Measurements from ENCODE around the gene TBL2. TPM values are rescaled to one million over a fixed set of nuclear protein-coding genes. Genes with fewer than 3 reads are reported as not detected.

The TBL2 gene
- total and polyA plus RNA-seq, 10 of the 15 experiments (the other 5 are each of a cell fraction or from before 2014, with no cell fraction given) = 1.1 to 49.7 (median 26.7) TPM

Other genes starting within 250 kb of the TBL2 start
Only the 7 nearest of the 10 such genes appear.
- gene BAZ1B, start 56.3 kb downstream of the TBL2 start, total RNA-seq (2014; rRNA removed) = 50.3 and 50.4 TPM in 2 replicates
- 77.0 and 77.4 TPM in 2 replicates for gene BAZ1B, start 56.3 kb downstream of the TBL2 start, total RNA-seq (2014; rRNA removed; fragmentation: Illumina TruSeq; extraction: Trizol)
- gene BAZ1B, start 56.3 kb downstream of the TBL2 start, total RNA-seq (2021) = 64.5 and 68.2 TPM in 2 replicates
- 33.8 and 39.6 TPM in 2 replicates for gene BAZ1B, start 56.3 kb downstream of the TBL2 start, polyA plus RNA-seq (2011; rRNA removed)
- 73.8 and 82.0 TPM in 2 replicates for gene BAZ1B, start 56.3 kb downstream of the TBL2 start, polyA plus RNA-seq (2014; fragmentation: Illumina TruSeq; extraction: Trizol)
- 10 to 100 TPM; 14.0 to 20.3 TPM for gene BAZ1B, start 56.3 kb downstream of the TBL2 start, polyA plus RNA-seq (2014; fragmentation: Nextera tagmentation; extraction: Ambion mirVana)
- gene BAZ1B, start 56.3 kb downstream of the TBL2 start, polyA plus RNA-seq (2014; rRNA removed) = 38.6 and 39.1 TPM in 2 replicates
- 10 to 100 TPM; 19.4 to 31.9 TPM for gene BAZ1B, start 56.3 kb downstream of the TBL2 start, polyA plus RNA-seq (2016; fragmentation: Nextera tagmentation; extraction: Ambion mirVana)
- gene BCL7B, start 20.9 kb downstream of the TBL2 start, total RNA-seq (2014; rRNA removed) = 20.7 and 24.2 TPM in 2 replicates
- gene BCL7B, start 20.9 kb downstream of the TBL2 start, total RNA-seq (2014; rRNA removed; fragmentation: Illumina TruSeq; extraction: Trizol) = 22.7 and 23.0 TPM in 2 replicates
- 49.4 and 60.9 TPM in 2 replicates for gene BCL7B, start 20.9 kb downstream of the TBL2 start, total RNA-seq (2021)
- 39.3 and 54.1 TPM in 2 replicates for gene BCL7B, start 20.9 kb downstream of the TBL2 start, polyA plus RNA-seq (2011; rRNA removed)
- gene BCL7B, start 20.9 kb downstream of the TBL2 start, polyA plus RNA-seq (2014; fragmentation: Illumina TruSeq; extraction: Trizol) = 31.6 and 46.3 TPM in 2 replicates
- gene BCL7B, start 20.9 kb downstream of the TBL2 start, polyA plus RNA-seq (2014; fragmentation: Nextera tagmentation; extraction: Ambion mirVana) = 10 to 100 TPM; 10.9 to 21.2 TPM
- 61.3 and 66.0 TPM in 2 replicates for gene BCL7B, start 20.9 kb downstream of the TBL2 start, polyA plus RNA-seq (2014; rRNA removed)
- gene BCL7B, start 20.9 kb downstream of the TBL2 start, polyA plus RNA-seq (2016; fragmentation: Nextera tagmentation; extraction: Ambion mirVana) = 10 to 100 TPM; 61.7 to 61.8 TPM
- gene MLXIPL, start 45.9 kb upstream of the TBL2 start, total RNA-seq (2014; rRNA removed) = not detected in 2 replicates
- gene MLXIPL, start 45.9 kb upstream of the TBL2 start, total RNA-seq (2014; rRNA removed; fragmentation: Illumina TruSeq; extraction: Trizol) = not detected in 2 replicates
- gene MLXIPL, start 45.9 kb upstream of the TBL2 start, total RNA-seq (2021) = 0.21 and 0.69 TPM in 2 replicates
- not detected in 2 replicates for gene MLXIPL, start 45.9 kb upstream of the TBL2 start, polyA plus RNA-seq (2011; rRNA removed)
- gene MLXIPL, start 45.9 kb upstream of the TBL2 start, polyA plus RNA-seq (2014; fragmentation: Illumina TruSeq; extraction: Trizol) = not detected in 2 replicates
- gene MLXIPL, start 45.9 kb upstream of the TBL2 start, polyA plus RNA-seq (2014; fragmentation: Nextera tagmentation; extraction: Ambion mirVana) = not detected
- gene MLXIPL, start 45.9 kb upstream of the TBL2 start, polyA plus RNA-seq (2014; rRNA removed) = not detected in 2 replicates
- gene MLXIPL, start 45.9 kb upstream of the TBL2 start, polyA plus RNA-seq (2016; fragmentation: Nextera tagmentation; extraction: Ambion mirVana) = not detected
- 0.11 and 0.27 TPM in 2 replicates for gene VPS37D, start 89.3 kb upstream of the TBL2 start, total RNA-seq (2014; rRNA removed)
- not detected in 2 replicates for gene VPS37D, start 89.3 kb upstream of the TBL2 start, total RNA-seq (2014; rRNA removed; fragmentation: Illumina TruSeq; extraction: Trizol)
- 0.21 and 0.27 TPM in 2 replicates for gene VPS37D, start 89.3 kb upstream of the TBL2 start, total RNA-seq (2021)
- gene VPS37D, start 89.3 kb upstream of the TBL2 start, polyA plus RNA-seq (2011; rRNA removed) = 0.14 and 0.45 TPM in 2 replicates
- not detected in 2 replicates for gene VPS37D, start 89.3 kb upstream of the TBL2 start, polyA plus RNA-seq (2014; fragmentation: Illumina TruSeq; extraction: Trizol)
- gene VPS37D, start 89.3 kb upstream of the TBL2 start, polyA plus RNA-seq (2014; fragmentation: Nextera tagmentation; extraction: Ambion mirVana) = not detected
- gene VPS37D, start 89.3 kb upstream of the TBL2 start, polyA plus RNA-seq (2014; rRNA removed) = 0.10 TPM in 1 of 2 replicates, not detected in the other
- gene VPS37D, start 89.3 kb upstream of the TBL2 start, polyA plus RNA-seq (2016; fragmentation: Nextera tagmentation; extraction: Ambion mirVana) = not detected
- 9.2 and 11.2 TPM in 2 replicates for gene DNAJC30, start 104.9 kb upstream of the TBL2 start, total RNA-seq (2014; rRNA removed)
- gene DNAJC30, start 104.9 kb upstream of the TBL2 start, total RNA-seq (2014; rRNA removed; fragmentation: Illumina TruSeq; extraction: Trizol) = 4.1 TPM in 2 replicates
- gene DNAJC30, start 104.9 kb upstream of the TBL2 start, total RNA-seq (2021) = 13.4 and 13.5 TPM in 2 replicates
- gene DNAJC30, start 104.9 kb upstream of the TBL2 start, polyA plus RNA-seq (2011; rRNA removed) = 4.1 and 4.5 TPM in 2 replicates
- 3.2 and 5.5 TPM in 2 replicates for gene DNAJC30, start 104.9 kb upstream of the TBL2 start, polyA plus RNA-seq (2014; fragmentation: Illumina TruSeq; extraction: Trizol)
- 1 to 10 TPM; 2.1 to 3.5 TPM for gene DNAJC30, start 104.9 kb upstream of the TBL2 start, polyA plus RNA-seq (2014; fragmentation: Nextera tagmentation; extraction: Ambion mirVana)
- 19.0 and 19.2 TPM in 2 replicates for gene DNAJC30, start 104.9 kb upstream of the TBL2 start, polyA plus RNA-seq (2014; rRNA removed)
- gene DNAJC30, start 104.9 kb upstream of the TBL2 start, polyA plus RNA-seq (2016; fragmentation: Nextera tagmentation; extraction: Ambion mirVana) = 10 to 100 TPM; 10.3 to 12.4 TPM
- gene BUD23, start 105.0 kb upstream of the TBL2 start, total RNA-seq (2014; rRNA removed) = 75.3 and 82.9 TPM in 2 replicates
- gene BUD23, start 105.0 kb upstream of the TBL2 start, total RNA-seq (2014; rRNA removed; fragmentation: Illumina TruSeq; extraction: Trizol) = 69.8 and 71.1 TPM in 2 replicates
- 73.7 and 84.9 TPM in 2 replicates for gene BUD23, start 105.0 kb upstream of the TBL2 start, total RNA-seq (2021)
- gene BUD23, start 105.0 kb upstream of the TBL2 start, polyA plus RNA-seq (2011; rRNA removed) = 98.5 and 114 TPM in 2 replicates
- gene BUD23, start 105.0 kb upstream of the TBL2 start, polyA plus RNA-seq (2014; fragmentation: Illumina TruSeq; extraction: Trizol) = 96.0 and 109 TPM in 2 replicates
- gene BUD23, start 105.0 kb upstream of the TBL2 start, polyA plus RNA-seq (2014; fragmentation: Nextera tagmentation; extraction: Ambion mirVana) = 10 to 100 TPM; 36.4 to 89.9 TPM
- gene BUD23, start 105.0 kb upstream of the TBL2 start, polyA plus RNA-seq (2014; rRNA removed) = 117 and 123 TPM in 2 replicates
- 100 to 1,000 TPM; 137 to 138 TPM for gene BUD23, start 105.0 kb upstream of the TBL2 start, polyA plus RNA-seq (2016; fragmentation: Nextera tagmentation; extraction: Ambion mirVana)
- gene STX1A, start 141.1 kb upstream of the TBL2 start, total RNA-seq (2014; rRNA removed) = 1.9 and 2.6 TPM in 2 replicates
- gene STX1A, start 141.1 kb upstream of the TBL2 start, total RNA-seq (2014; rRNA removed; fragmentation: Illumina TruSeq; extraction: Trizol) = 1.6 and 2.6 TPM in 2 replicates
- 3.1 and 3.9 TPM in 2 replicates for gene STX1A, start 141.1 kb upstream of the TBL2 start, total RNA-seq (2021)
- gene STX1A, start 141.1 kb upstream of the TBL2 start, polyA plus RNA-seq (2011; rRNA removed) = 1.4 and 2.4 TPM in 2 replicates
- 1.9 and 3.1 TPM in 2 replicates for gene STX1A, start 141.1 kb upstream of the TBL2 start, polyA plus RNA-seq (2014; fragmentation: Illumina TruSeq; extraction: Trizol)
- under 1 TPM; 0.15 to 0.21 TPM for gene STX1A, start 141.1 kb upstream of the TBL2 start, polyA plus RNA-seq (2014; fragmentation: Nextera tagmentation; extraction: Ambion mirVana)
- 5.2 and 5.3 TPM in 2 replicates for gene STX1A, start 141.1 kb upstream of the TBL2 start, polyA plus RNA-seq (2014; rRNA removed)
- gene STX1A, start 141.1 kb upstream of the TBL2 start, polyA plus RNA-seq (2016; fragmentation: Nextera tagmentation; extraction: Ambion mirVana) = 1 to 10 TPM; 1.7 to 1.8 TPM

All from GM12878 (cell line).